Prostate gland (tissue), 2 donors: ENCODE measurements around the gene ADIPOQ. TPM values are rescaled to one million over a fixed set of nuclear protein-coding genes. Genes with fewer than 3 reads are reported as not detected.
"Not testable (repeated sequence)": the region's sequence is repeated elsewhere in the genome, so short reads cannot be mapped to it uniquely, and the experiment has no call there.

Experiments used
- DNase-seq: peaks from one replicate; pipeline ENCODE4 v3.0.0-alpha.2; 2019; ENCODE audit warnings: low spot score
- H3K27ac ChIP-seq, 2 donors: fragments of 200-600 bp; sonication (generic); 2 replicates each; pipeline ENCODE4 v1.5.1; 2017 to 2019
- H3K27me3 ChIP-seq: fragments of 200-600 bp; sonication (generic); replicated peaks from 2 replicates; pipeline ENCODE4 v1.5.1; 2019; ENCODE audit not compliant: insufficient read depth
- H3K36me3 ChIP-seq, 2 donors: fragments of 200-600 bp; sonication (generic); 1 replicate in 1 of 2; 2 replicates in 1 of 2; pipeline versions ENCODE4 v1.5.1 to v1.8.1; 2017 to 2019
- H3K4me1 ChIP-seq: fragments of 200-600 bp; sonication (generic); replicated peaks from 2 replicates; pipeline ENCODE4 v1.5.1; 2019
- H3K4me3 ChIP-seq, 2 donors: fragments of 200-600 bp; sonication (generic); 2 replicates each; pipeline ENCODE4 v1.5.1; 2017 to 2019
- H3K9me3 ChIP-seq: fragments of 200-600 bp; sonication (generic); 2 replicates; pipeline ENCODE4 v1.5.1; 2017
- POLR2A ChIP-seq: fragments of 450-650 bp; IDR thresholded peaks from one replicate; pipeline ENCODE4 v1.6.1; 2016; ENCODE audit warnings: antibody characterized with exemption, mild to moderate bottlenecking
- POLR2AphosphoS5 ChIP-seq: sonication (generic); formaldehyde crosslinking; IDR thresholded peaks from one replicate; pipeline ENCODE4 v1.6.1; 2017; ENCODE audit warnings: antibody characterized with exemption
- WGBS: methylation state at CpG from one replicate; pipeline ENCODE4 v1.1.5; 2018; 5-methylcytosine and 5-hydroxymethylcytosine counted together
- intact Hi-C: fragments of 100-400 bp; cut with DNase I; formaldehyde crosslinking; loops from one replicate; pipeline ENCODE4 v1.14.2; 2022
- total RNA-seq, 2 donors: library from RNA; depleted of rRNA; stranded (reverse); fragments of >200 nt; gene quantifications; one replicate each; pipeline ENCODE4 v1.1.0, GENCODE V29; 2016
- TF ChIP-seq, protein P1 (sequence below), 4 experiments: fragments of 200-600 bp in 2 of 4; fragments of 450-650 bp in 2 of 4; sonication (generic) in 2 of 4; IDR thresholded peaks; 1 replicate in 3 of 4; 2 replicates in 1 of 4; pipeline ENCODE4 v1.5.1; 2016 to 2019; ENCODE audit warnings: antibody characterized with exemption in 4 of 4, mild to moderate bottlenecking in 2 of 4, moderate library complexity in 2 of 4

ADIPOQ gene
- total RNA-seq, 2 donors from 2014 or later: not detected

GRCh38 chr3:186815435-186815834 lies 27.1 kb upstream of the ADIPOQ start:
- intact Hi-C loops: no loop called here
- no peaks in the 10 kb centered on the region for H3K36me3 ChIP-seq
- no peaks in the 10 kb centered on the region for H3K9me3 ChIP-seq
- H3K27me3 ChIP-seq: no peaks in the 10 kb centered on the region
- DNase-seq: no peak
- no peak overlapping the region for H3K27ac ChIP-seq
- WGBS: 95% methylated on average over 1 of the region's 1 CpG
- no peaks in the 10 kb centered on the region for H3K4me1 ChIP-seq
- TF ChIP-seq, protein P1, sequence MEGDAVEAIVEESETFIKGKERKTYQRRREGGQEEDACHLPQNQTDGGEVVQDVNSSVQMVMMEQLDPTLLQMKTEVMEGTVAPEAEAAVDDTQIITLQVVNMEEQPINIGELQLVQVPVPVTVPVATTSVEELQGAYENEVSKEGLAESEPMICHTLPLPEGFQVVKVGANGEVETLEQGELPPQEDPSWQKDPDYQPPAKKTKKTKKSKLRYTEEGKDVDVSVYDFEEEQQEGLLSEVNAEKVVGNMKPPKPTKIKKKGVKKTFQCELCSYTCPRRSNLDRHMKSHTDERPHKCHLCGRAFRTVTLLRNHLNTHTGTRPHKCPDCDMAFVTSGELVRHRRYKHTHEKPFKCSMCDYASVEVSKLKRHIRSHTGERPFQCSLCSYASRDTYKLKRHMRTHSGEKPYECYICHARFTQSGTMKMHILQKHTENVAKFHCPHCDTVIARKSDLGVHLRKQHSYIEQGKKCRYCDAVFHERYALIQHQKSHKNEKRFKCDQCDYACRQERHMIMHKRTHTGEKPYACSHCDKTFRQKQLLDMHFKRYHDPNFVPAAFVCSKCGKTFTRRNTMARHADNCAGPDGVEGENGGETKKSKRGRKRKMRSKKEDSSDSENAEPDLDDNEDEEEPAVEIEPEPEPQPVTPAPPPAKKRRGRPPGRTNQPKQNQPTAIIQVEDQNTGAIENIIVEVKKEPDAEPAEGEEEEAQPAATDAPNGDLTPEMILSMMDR (IDR thresholded peaks at IDR 0.05): no peak
- TF ChIP-seq POLR2A (no peak), POLR2AphosphoS5 (no peak)
- no peak overlapping the region for H3K4me3 ChIP-seq

DNA sequence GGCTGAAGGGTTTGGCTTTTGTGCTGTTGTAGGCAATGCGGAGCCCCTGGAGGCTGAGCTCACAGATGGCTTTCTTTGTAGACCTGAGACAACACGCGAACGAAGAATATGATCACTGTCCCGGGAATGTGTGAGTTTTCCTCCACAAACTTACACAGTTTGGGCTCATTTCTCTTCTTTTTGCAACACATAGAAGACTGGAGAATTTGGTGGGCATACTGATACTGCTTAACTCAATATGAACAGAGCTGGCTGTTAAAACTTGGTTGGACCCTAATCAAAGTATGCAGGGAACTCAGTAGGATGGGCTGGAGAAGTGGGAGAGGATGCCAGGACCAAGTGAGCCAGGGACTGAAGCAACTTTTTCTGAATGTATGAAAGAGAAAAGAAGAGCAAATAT lies 24.0 kb upstream of the ADIPOQ start:
- intact Hi-C loops: no loop called here
- Histone ChIP-seq H3K9me3 (no peaks in the 10 kb centered on the region), H3K36me3 (no peaks in the 10 kb centered on the region), H3K4me1 (no peaks in the 10 kb centered on the region), H3K27ac (no peak overlapping the region), H3K27me3 (no peaks in the 10 kb centered on the region), H3K4me3 (no peak overlapping the region)
- DNase-seq: no peak
- WGBS: 92% methylated on average over 5 of the region's 5 CpGs
- TF ChIP-seq POLR2A: no peak
- no peak for TF ChIP-seq POLR2AphosphoS5
- TF ChIP-seq, protein P1 (IDR thresholded peaks at IDR 0.05): no peak

DNA sequence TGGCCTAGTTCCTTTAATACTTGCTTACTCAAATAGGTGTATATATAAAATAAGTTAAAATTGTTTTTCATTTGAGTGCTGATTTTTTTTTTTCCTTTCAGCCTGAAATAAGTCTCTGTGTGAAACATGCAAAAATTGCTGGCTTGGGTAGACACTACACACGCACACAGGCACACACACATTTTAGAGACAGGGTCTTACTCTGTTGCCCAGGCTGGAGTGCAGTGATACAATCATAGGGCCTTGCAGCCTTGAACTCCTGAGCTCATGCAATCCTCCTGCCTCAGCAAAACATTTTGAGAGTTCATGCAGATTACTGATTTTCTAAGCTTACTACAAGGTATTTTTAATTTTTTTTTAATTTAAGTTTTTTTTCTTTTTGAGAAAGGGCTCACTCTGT lies 23.6 kb upstream of the ADIPOQ start:
- TF ChIP-seq, protein P1 (IDR thresholded peaks at IDR 0.05): no peak
- intact Hi-C loops: no loop called here
- no peak overlapping the region for H3K27ac ChIP-seq
- WGBS: 96% methylated on average over 1 of the region's 1 CpG
- H3K9me3 ChIP-seq: no peaks in the 10 kb centered on the region
- no peaks in the 10 kb centered on the region for H3K36me3 ChIP-seq
- no peak overlapping the region for H3K4me3 ChIP-seq
- H3K27me3 ChIP-seq: no peaks in the 10 kb centered on the region
- H3K4me1 ChIP-seq: no peaks in the 10 kb centered on the region
- no peak for DNase-seq

DNA sequence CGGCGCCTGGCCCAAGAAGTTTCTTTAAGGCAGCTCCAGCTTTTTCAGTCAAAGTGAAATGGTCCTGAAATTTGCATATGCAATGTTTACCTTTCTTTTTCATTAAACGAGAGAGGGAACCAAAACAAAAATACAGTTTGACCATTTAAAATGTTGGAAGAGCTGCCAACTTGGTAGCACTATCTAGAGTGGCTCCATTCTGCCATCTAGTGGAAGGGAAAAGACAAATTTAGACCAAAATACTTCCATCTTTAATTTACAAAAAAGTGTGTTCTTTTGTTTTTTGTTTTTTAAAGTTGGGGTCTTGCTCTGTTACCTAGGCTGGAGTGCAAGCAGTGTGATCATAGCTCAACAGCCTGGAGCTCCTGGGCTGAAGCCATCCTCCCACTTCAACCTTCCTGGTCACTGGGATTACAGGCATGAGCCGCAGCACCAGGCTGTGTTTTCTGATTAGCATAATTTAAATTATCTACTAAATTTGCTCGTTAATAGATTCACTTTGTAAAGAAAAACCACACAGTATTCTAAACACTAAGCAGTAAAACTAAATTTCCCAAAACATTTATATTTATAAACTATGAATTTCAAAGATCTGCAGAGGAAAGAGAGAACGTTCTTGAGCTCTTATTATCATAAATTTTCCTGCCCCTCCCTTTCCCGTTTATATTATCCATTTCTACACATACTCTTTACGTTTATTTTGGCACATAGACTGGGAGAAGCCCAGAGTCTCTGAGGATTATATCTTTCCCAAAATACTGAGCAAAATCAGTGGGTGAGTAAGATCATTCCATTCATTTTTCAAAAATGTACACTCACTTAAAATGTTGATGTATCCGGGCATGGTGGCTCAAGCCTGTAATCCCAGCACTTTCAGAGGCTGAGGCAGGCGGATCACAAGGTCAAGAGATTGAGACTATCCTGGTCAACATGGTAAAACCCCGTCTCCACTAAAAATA lies 20.8 kb upstream of the ADIPOQ start:
- Histone ChIP-seq H3K27ac (no peak overlapping the region), H3K4me3 (no peak overlapping the region), H3K27me3 (no peaks in the 10 kb centered on the region), H3K9me3 (no peaks in the 10 kb centered on the region), H3K36me3 (no peaks in the 10 kb centered on the region), H3K4me1 (no peaks in the 10 kb centered on the region)
- WGBS: 53% methylated on average over 11 of the region's 11 CpGs
- no peak for DNase-seq
- intact Hi-C loops: loop anchor here (5.0 kb wide), 1 partner anchor 204 kb away; no protein-coding TSS in a partner anchor
- TF ChIP-seq, protein P1 (IDR thresholded peaks at IDR 0.05): peak; percentile 36 to 73 (median 64)
- TF ChIP-seq POLR2A (no peak), POLR2AphosphoS5 (peak; percentile 30)

DNA sequence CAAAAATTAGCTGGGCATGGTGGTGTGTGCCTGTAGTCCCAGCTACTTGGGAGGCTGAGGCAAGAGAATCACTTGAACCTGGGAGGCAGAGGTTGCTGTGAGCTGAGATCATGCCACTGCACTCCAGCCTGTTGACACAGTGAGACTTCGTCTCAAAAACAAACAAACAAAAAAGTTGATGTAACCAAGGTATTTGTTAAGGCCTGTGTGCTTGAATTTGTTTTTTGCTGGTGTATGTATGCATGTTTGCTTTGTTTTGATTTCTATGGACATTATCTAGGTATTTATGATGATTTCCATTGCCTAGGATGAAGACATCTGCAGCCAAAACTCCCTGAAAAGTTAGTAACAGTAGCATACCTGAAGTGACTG lies 20.1 kb upstream of the ADIPOQ start:
- not testable (repeated sequence) for H3K27me3 ChIP-seq, H3K4me3 ChIP-seq, H3K27ac ChIP-seq, H3K9me3 ChIP-seq, DNase-seq, H3K36me3 ChIP-seq, H3K4me1 ChIP-seq
- 87% methylated on average over 1 of the region's 1 CpG for WGBS
- intact Hi-C loops: loop anchor here (5.0 kb wide), 1 partner anchor 205 kb away; no protein-coding TSS in a partner anchor
